Globus pallidus (tissue), 1 donor: Measurements from ENCODE around the gene TSPAN4.

Source experiments
- DNase-seq: peaks from one replicate; pipeline ENCODE4 v3.0.0-alpha.2; 2015; ENCODE audit warnings: low spot score

The TSPAN4 gene

DNA sequence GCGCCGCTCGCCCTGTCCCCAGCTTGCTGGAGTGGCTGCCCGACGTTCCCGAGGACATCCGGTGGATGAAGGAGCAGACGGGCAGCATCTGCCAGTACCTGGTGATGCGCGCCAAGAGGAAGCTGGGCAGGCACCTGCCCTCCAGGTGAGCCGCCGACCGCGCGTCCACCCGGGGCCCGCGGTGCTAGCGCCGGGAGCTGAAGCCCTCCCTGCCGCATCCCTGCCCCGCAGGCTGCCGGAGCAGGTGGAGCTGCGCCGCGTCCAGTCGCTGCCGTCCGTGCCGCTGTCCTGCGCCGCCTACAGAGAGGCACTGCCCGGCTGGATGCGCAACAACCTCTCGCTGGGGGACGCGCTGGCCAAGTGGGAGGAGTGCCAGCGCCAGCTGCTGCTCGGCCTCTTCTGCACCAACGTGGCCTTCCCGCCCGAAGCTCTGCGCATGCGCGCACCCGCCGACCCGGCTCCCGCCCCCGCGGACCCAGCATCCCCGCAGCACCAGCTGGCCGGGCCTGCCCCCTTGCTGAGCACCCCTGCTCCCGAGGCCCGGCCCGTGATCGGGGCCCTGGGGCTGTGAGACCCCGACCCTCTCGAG is 18.3 kb upstream of the TSPAN4 start:
- DNase-seq: peak; percentile 60

DNA sequence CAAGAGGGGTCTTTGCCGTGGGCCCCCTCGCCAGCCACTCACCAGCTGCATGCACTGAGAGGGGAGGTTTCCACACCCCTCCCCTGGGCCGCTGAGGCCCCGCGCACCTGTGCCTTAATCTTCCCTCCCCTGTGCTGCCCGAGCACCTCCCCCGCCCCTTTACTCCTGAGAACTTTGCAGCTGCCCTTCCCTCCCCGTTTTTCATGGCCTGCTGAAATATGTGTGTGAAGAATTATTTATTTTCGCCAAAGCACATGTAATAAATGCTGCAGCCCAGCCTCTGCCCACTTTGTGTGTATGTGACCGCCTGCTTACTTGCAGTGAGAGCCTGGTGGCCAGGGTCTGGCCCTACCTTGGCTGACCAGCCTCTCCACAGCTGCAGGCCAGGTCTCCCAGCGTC is 17.7 kb upstream of the TSPAN4 start:
- no peak for DNase-seq

DNA sequence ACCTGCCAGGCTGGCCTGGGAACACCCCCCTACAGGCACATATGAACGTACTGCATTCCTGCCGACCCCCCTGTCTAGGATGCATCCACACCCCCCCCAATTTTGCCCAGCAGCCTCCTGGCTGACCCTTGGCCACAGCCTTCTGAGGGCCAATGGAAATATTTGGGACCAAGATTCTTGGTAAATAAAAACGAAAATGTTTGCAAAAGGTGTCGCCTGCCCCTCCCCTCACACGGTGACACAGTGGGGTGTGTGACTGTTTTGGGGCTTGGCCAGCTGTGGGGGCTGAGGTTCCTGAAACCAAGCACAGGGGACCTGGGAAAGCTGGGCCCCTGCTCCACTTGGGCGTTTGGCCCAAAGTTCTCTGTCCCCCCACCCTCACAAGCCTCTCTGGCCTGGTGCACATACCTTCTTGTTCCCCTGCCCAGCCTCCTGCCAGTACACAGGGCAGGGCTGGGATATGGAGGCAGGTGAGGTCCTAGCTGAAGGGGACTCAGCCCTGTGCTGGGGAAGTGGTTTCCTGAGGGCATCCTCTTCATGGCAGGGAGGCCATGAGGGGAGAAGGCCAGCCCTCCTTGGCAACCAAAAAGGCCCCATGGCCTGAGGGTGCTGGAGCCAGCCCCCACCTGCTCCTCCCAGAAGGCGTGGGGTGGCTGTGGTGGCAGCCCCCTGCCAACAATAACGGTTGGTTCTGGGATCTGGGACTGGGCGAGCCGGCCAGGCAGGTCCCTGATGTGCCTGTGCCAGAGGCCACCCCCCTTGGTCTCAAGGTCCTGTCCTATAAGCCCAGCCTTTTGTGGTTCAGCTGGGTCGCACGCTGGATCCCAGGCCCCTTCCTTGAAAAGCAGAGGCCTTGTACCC is 17.1 kb upstream of the TSPAN4 start:
- no peak for DNase-seq

DNA sequence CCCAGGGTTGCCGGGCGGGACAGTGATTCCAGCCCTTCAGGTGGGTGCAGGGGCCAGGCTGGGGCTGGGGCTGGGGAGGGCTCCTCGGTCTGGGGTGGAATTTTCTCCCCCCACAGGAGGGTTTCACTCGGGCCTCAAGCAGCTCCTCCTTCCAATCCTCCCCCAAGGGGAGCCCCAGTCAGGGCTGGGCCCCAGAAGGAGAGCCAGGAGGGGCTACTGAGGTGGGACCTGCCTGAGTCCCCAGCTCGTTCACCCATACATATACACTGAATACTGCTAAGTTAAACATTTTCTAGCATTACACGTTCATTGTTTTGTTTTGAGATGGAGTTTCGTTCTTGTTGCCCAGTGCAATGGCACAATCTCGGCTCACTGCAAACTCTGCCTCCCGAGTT is 16.4 kb upstream of the TSPAN4 start:
- DNase-seq: no peak

DNA sequence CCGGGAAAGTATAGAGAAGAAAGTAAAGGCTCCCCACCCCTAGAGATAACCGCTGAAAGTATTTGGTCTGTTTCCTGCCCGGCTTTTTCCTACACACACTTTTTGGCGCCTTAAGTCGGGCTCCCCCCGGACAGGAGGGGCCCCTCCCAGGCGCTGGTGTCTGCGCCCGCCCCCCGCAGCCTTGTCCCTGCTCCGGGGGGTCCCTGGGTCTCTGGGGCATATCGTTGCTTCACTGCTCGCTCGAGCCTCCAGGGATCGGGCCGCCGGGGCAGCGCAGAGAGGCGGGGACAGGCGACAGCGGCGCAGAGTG is 15.9 kb upstream of the TSPAN4 start:
- no peak for DNase-seq

DNA sequence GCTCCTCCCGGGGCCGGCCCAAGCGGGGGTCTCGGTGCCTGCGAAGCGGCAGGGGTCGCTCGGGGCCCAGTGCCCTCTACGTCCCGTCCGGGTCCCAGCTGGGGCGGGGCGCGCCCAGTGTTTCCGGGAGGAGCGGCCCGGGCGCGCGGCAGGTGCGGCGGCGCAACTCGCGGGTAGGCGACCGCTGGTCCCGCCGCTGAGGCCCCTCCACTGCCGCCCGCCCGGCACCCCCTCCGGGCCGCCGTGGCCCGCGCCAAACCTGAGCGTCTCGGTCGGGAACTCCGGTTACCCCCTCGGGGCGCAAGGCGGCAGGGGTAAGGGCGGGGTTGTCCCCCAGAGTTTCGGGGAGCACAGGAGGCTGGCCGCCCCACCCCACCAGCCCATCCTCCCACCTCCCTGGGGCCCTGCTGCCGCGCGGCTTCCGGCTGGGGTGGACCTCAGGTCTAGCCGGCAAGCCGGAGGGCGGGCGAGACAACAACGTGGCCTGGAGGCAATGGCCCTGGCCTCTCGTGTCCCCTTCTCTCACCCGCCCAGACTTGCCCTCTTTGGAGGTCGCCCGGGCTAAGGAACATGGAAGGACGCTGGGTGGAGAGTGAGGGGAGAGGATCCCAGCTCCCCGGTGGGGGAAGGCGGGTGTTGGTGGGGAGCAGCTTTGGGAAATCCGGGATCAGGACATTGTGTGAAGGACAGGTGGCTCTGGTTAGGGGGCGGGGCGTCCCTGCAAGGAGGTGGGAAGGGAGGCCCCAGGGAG is 15.3 kb upstream of the TSPAN4 start:
- DNase-seq: no peak

DNA sequence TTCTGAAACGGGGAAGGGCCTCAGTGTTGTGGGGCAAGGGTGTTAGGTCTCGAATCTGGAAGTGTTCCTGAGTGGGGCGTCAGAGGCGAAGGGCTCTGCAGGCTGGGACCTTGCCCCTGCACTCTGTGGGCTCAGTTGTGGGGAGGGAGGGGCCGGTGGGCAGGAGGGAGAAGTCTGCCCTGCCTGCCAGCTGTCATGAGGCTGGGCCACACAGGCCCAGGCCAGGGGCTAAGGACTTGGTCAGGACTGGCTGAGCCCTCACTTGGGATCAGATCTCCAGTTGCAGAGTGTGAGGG is 14.8 kb upstream of the TSPAN4 start, which contains the start of gene CRACR2B:
Gene CRACR2B, plus strand, starts transcription at position 23 of the 296 bp plus-strand sequence. CDS start 689 bp downstream, outside the sequence.
- DNase-seq: no peak

DNA sequence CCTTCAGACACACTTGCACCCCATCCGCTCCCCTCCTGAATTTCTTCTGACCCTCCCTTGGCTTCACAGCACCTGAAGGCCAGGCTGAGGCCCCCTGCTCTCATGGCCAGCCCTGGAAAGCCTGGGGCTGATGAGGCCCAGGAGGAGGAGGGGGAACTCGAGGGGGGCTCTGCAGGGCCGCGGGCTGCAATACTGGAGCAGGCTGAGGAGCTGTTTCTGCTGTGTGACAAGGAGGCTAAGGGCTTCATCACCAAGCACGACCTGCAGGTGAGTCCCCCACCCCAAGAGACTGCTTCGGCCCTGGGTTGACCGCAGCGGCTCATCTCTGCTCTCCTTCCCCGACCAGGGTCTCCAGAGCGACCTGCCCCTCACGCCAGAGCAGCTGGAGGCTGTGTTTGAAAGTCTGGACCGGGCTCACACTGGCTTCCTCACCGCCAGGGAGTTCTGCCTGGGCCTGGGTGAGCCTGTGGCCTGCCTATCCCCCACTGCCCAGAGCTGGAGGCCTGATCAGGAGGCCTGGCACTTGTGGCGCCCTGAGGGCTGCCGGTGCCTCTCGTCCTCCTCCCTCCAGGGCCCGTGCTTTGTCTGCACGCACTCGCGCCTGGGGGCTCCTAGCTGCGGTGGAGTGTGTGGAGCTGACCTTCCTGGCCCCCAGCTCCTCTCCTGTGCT is 14.0 kb upstream of the TSPAN4 start:
- no peak for DNase-seq

DNA sequence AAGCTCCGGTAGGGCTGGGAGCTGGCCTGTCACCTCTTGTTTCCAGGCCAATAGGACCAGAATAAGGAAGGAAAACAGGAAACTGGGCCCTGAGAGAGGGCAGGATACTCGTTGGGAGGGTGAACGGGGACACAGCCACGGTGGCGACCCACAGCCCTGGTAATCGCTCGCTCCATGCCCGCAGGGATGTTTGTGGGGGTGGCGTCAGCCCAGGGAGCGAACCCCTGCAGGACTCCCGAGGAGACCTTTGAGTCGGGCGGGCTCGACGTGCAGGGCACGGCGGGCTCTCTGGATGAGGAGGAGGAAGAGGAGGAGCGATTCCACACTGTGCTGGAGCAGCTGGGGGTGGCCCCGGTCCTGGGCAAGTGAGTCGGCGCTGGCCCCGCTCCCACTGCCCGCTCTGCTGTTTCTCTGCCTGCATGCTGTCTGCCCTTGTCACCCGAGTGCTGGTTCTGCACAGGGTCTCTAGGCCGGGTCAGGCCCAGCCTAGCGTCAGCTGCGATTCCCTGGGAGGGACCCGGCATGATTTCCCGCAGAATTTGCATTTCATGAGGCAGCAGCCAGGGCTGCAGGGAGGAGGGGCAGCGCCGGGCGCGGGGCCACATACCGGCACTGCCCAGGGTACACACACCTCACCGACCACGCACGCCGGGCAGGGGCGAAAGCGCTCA is 13.3 kb upstream of the TSPAN4 start:
- DNase-seq: no peak

DNA sequence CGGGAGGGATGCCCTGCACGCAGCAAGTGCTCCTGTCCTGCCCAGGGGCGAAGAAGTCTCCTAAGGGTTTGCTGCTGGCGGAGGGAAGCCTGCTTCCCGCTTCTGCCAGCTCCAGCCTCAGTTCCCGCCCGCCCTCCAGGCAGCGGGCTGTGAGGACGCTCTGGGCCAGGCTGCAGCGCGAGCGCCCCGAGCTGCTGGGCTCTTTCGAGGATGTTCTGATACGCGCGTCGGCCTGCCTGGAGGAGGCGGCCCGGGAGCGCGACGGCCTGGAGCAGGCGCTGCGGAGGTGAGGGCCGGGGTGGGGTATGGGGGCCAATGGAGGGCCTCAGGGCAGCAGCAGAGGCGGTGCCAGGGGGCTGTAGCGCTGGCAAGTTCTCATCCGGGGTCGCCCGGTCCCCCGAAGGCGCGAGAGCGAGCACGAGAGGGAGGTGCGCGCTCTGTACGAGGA is 12.8 kb upstream of the TSPAN4 start:
- no peak for DNase-seq

DNA sequence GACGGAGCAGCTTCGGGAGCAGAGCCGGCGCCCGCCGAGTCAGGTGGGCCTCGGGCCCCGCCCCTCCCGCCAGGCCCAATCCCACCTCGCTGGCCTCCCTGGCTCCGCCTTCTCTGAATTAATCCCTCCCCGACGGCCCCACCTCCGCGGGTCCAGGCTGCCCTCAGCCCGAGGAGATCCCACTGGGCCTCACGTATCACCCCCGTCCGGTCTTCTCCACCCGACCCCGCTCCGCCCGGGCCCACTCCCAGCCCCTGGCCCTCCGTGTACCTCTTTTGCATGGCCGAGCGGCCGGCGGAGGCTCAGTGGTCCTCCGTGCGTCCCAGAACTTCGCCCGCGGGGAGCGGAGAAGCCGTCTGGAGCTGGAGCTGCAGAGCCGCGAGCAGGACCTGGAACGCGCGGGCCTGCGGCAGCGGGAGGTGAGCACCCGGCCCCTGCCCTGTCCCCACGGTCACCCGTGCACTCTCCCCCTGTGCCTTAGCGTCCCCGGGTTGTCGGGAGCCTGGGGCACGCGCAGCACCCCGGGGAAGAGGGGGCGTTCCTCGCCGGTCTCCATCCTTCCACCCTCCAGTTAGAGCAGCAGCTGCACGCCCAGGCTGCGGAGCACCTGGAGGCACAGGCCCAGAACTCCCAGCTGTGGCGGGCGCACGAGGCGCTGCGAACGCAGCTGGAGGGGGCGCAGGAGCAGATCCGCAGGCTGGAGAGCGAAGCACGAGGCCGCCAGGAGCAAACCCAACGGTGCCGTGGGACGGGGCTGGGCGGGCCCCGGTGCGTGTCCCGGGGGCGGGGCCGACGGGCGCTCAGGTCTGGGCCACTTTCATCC is 12.1 kb upstream of the TSPAN4 start:
- DNase-seq: no peak

DNA sequence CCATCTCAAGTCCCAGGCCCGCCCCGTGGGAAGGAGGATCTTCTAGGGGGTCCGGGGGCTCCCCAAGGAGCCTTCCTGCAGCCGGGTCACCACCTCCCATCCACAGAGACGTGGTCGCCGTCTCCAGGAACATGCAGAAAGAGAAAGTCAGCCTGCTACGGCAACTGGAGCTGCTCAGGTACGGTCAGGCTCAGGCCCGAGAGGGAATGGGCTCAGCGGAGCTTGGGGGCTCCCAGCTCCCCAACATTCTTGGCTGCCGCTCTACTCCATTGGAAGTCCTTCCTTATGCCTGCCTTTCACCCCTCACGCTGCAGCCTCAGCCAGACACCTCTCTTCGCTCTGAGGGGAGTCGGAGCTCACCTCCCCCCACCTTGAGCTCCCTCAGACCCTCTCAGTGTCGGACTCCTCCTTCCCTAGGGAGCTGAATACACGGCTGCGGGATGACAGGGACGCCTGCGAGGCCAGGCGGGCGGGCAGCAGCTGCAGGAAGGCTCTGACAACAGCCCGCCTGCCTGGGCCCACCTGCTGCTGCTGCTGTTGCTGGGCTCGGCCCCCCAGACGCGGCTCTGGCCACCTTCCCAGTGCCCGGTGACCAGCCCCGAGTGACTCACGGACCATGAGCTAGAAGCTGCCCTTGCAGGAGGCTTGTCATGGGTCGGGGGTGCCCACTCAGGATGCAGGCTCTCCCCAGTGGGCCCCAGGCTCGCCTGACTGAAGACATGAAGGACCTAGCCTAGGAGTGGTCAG is 11.4 kb upstream of the TSPAN4 start:
- no peak for DNase-seq

DNA sequence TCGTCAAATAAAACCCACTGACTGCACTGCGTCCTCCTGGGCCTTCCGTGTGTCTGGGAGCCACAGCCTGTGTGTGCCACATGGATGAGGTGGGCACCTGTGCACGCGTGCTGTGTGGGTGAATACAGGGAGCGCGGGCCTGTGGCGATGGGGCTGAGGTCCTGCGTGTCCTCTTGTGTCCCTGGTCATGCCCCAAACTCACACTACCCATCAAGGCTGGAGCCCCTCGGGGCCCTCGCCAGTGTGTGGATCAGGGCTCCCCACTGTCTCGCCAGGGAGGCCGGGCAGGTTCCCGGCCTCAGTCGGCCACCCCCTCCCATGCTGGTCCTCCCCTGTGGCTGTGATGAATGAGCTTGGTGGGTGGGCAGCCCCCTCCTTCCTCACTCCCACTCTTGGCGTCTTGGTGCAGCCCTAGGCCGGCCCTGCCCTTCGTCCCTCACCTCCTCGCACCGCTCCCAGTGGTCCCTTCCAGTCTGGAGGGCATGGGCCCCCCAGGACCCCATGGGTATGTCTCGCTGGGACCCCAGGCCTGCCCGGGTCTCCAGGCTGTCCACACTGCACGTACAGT is 10.6 kb upstream of the TSPAN4 start:
- no peak for DNase-seq

DNA sequence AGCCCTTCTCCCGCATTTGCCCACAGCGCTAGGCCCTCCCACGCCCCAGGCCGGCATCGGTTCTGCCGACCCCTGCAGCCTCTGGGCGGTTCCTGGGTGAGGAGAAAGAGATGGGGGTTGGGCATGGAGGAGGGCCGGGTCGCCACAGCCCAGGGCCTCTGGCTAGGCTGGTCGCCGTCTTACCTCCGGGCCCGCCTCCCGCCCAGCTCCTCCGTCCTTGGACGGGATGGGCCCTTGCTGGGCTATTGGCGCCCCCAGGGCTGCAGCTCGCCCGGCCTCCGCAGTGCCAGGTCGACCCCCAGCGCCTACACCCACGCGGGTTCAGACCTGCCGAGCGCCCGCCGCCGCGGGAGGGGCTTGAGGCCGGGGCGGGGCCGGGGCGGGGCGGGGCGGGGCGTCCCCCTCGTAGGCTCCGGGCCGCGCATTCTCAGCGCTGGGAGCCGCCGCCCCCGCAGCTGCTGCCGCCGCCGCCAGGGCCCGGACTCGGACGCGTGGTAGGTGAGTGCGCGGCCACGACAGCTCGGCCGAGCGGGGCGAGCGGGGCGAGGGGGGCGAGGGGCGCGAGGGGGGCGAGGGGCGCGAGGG is 10.0 kb upstream of the TSPAN4 start, which contains the start of gene CD151:
Gene CD151, plus strand, starts transcription at position 424 of the 585 bp plus-strand sequence. CDS start 3,118 bp downstream, outside the sequence.
- DNase-seq: no peak

DNA sequence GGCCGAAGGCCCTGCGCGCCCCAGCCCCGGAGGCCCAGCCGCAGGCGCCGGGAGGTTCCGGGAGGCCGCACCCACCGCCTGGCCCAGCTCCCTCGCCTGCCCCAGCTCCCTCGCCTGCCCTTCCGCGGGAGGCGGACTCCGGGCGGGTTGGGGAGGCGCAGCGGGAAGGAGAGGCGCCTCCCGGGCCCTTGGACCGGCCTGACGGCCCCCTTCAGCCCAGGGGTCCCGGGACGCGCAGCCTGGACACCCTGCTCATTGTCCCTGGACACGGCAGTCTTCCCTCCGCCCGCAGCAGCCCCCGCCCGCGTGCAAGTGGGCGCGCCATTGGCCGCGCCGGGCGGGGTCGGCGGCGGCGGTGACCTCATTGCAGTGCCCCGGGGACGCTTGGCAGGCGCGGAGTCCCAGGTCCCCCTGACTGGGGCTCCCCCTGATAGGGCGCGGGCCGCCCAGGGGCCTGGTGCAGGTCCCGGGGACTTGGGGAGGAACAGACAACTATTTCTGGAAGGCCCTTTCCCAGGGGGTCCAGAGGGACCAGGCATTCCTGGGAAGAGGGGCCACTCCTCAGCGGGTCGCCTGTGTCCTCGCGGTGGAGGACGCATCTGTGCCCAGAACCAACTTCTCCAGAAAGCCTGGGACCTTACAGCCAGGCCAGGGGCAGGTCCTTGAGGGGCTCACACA is 9.4 kb upstream of the TSPAN4 start:
- no peak for DNase-seq

DNA sequence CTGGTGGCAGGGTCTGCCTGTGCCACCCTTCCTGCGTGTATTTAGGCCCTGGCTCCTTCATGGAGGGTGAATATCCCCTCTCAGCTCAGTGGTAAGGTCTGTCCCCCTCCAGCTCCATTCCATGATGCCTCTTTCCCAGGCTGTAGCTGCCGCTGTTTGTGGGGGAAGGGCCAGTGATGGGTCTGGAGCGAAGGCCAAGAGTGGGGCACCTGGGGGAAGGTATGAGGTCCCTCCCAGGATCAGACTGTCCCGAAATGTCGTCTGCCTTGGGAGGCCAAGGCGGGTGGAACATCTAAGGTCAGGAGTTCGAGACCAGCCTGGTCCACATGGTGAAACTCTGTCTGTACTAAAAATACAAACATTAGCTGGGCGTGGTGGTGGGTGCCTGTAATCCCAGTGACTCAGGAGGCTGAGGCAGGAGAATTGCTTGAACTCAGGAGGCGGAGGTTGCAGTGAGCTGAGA is 8.8 kb upstream of the TSPAN4 start:
- no peak for DNase-seq

DNA sequence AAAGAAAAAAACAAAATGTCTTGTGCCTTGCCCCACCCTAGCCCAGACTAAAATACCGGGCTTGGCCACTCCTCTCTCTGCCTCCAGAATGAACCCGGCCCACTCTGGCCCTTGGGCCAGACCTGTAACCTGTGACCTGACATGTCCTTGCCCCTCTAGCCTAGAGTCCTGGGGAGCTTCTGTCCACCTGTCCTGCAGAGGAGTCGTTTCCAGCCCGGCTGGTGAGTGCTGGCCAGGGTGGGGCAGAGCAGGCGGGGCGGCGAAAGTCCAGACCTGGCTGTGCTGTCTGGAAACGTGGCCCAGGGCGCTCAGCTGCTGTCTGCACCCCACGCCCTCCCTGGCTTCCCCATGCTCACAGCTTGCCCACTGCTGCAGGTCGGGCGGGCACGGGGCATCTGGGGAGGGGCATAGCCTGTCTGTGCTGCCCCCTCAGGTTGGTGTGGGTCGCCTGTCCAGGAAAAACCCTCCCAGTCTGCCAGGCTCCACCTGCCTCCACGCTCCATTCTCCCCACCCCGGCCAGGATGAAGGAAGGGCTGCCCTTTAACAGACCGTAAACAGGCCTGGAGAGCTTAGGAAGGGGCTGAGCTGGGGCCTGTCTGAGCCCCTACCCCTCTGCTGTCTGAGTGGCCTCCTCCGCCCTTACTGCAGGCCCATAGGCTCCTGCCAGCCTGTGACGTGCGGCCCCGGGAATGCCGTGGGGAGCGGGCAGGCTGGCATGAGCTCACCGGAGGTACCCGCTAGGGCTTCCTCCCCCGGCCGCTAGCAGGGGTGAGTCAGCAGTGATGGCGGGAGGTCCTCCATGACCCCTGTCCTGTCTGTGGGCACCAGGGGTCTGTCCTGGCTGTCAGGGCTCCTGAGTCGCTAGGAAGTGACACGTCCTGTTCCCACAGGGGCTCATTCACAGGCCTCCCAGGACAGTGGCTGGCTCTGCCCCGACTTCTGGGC is 8.0 kb upstream of the TSPAN4 start:
- DNase-seq: no peak

DNA sequence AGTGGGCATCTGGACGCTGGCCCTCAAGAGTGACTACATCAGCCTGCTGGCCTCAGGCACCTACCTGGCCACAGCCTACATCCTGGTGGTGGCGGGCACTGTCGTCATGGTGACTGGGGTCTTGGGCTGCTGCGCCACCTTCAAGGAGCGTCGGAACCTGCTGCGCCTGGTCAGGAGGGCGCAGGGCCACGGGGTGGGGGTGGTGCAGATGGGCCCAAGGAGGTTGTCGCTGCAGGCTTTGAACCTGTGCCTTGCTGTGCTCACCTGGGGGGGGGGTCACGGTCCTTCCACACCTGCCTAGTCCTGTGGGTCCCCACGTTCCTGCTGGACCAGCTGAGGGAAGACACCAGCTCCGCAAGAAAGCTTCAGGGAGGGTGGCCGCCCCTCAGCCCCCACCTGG is 6.4 kb upstream of the TSPAN4 start:
- no peak for DNase-seq
